Smooth muscle cell (in vitro differentiated cells): Measurements from ENCODE around the gene TXNRD2. TPM values are rescaled to one million over a fixed set of nuclear protein-coding genes. Genes with fewer than 3 reads are reported as not detected.
"Not testable (repeated sequence)": the region's sequence is repeated elsewhere in the genome, so short reads cannot be mapped to it uniquely, and the experiment has no call there.

Experiments
- DNase-seq: peaks from one replicate; lab custom pipeline; 2025; ENCODE audit not compliant: unreplicated experiment; lab: John Stamatoyannopoulos, UW
- H2AFZ ChIP-seq: fragments of 200-600 bp; sonication (generic); 2 replicates; pipeline ENCODE4 v1.6.0; 2016; ENCODE audit warnings: antibody characterized with exemption, low read depth, mild to moderate bottlenecking
- H3F3A ChIP-seq: fragments of 200-600 bp; sonication (generic); 2 replicates; pipeline ENCODE4 v1.6.0; 2017; ENCODE audit warnings: antibody characterized with exemption, low read depth
- H3K27ac ChIP-seq: fragments of 200-600 bp; sonication (generic); 2 replicates; pipeline ENCODE4 v1.5.1; 2016; ENCODE audit warnings: low read depth, mild to moderate bottlenecking
- H3K27me3 ChIP-seq: fragments of 200-600 bp; sonication (generic); 2 replicates; pipeline ENCODE4 v1.6.1; 2016; ENCODE audit warnings: low read depth, mild to moderate bottlenecking
- H3K36me3 ChIP-seq: fragments of 200-600 bp; sonication (generic); 2 replicates; pipeline ENCODE4 v1.5.1; 2016; ENCODE audit warnings: low read depth
- H3K4me1 ChIP-seq: fragments of 200-600 bp; sonication (generic); 2 replicates; pipeline ENCODE4 v1.5.1; 2016; ENCODE audit warnings: low read depth
- H3K4me2 ChIP-seq: fragments of 200-600 bp; sonication (generic); 2 replicates; pipeline ENCODE4 v1.6.0; 2016; ENCODE audit warnings: mild to moderate bottlenecking
- H3K4me3 ChIP-seq: fragments of 200-600 bp; sonication (generic); 2 replicates; pipeline ENCODE4 v1.5.1; 2016; ENCODE audit warnings: mild to moderate bottlenecking
- H3K79me2 ChIP-seq: fragments of 200-600 bp; sonication (generic); 2 replicates; pipeline ENCODE4 v1.6.0; 2016; ENCODE audit warnings: low read depth, mild to moderate bottlenecking
- H3K9ac ChIP-seq: fragments of 200-600 bp; sonication (generic); 2 replicates; pipeline ENCODE4 v1.6.0; 2016; ENCODE audit warnings: low read depth
- H3K9me3 ChIP-seq: fragments of 200-600 bp; sonication (generic); replicated peaks from 2 replicates; pipeline ENCODE4 v1.5.1; 2016; ENCODE audit warnings: low read depth
- H4K20me1 ChIP-seq: fragments of 200-600 bp; sonication (generic); 2 replicates; pipeline ENCODE4 v1.6.0; 2016; ENCODE audit warnings: low read depth
- WGBS: methylation state at CpG from one replicate; pipeline ENCODE4 v1.1.7; 2016; ENCODE audit warnings: low lambda C conversion rate; 5-methylcytosine and 5-hydroxymethylcytosine counted together
- polyA plus RNA-seq: library from polyadenylated mRNA; unstranded; fragments of >200 nt; fragmentation: Nextera tagmentation; extraction: Ambion mirVana; gene quantifications from 2 replicates; pipeline ENCODE4 v1.2.1, GENCODE V29; 2016
- total RNA-seq: library from RNA; depleted of rRNA; stranded (reverse); fragments of >200 nt; gene quantifications from 2 replicates; pipeline ENCODE4 v1.2.3, GENCODE V29; 2014
- TF ChIP-seq, protein P1 (sequence below): fragments of 200-600 bp; sonication (generic); IDR thresholded peaks from 2 replicates; pipeline ENCODE4 v1.5.1; 2017; ENCODE audit warnings: borderline replicate concordance, mild to moderate bottlenecking, antibody characterized with exemption; ENCODE audit not compliant: insufficient read depth, poor library complexity, severe bottlenecking

The TXNRD2 gene
- total and polyA plus RNA-seq, 2 experiments from 2014 or later, result 3.2 TPM; not detected in 1

DNA sequence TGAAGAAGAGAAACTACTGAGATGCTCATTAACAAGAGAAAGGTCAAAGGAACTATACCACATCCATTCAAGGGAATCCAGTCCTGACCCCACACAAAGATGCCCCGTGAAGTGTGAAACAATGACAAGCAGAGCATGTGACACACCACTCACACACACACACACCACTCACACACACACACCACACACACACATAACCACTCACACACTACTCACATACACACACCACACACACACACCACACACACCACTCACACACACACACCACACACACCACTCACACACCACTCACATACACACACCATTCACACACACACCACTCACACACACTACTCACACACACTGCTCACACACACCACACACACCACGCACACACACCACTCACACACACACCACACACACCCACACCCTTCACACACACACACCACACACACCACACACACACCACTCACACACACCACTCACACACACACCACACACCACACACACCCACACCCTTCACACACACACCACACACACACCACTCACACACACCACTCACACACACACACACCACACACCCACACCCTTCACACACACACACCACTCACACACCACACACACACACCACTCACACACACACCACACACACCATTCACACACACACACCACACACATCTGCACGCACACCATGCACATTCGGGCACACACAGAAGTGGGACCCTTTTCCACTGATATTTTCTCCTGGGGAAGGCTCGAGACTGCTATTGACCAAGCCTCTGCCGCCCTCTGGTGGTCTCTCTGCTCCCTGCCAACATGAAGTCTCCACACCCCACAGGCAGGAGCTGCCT is 32.1 kb downstream of the TXNRD2 start:
- WGBS, result 27% methylated on average over 5 of the region's 6 CpGs

GRCh38 chr22:19907902-19908301 is 33.7 kb downstream of the TXNRD2 start:
- not testable (repeated sequence) for H3K4me3 ChIP-seq, H3K9me3 ChIP-seq, H3F3A ChIP-seq, H3K79me2 ChIP-seq, H3K36me3 ChIP-seq, H3K4me2 ChIP-seq, H3K4me1 ChIP-seq, H3K27me3 ChIP-seq, H3K27ac ChIP-seq, H4K20me1 ChIP-seq, H3K9ac ChIP-seq, H2AFZ ChIP-seq, DNase-seq
- WGBS, result 96% methylated on average over 8 of the region's 16 CpGs

More for the DNA sequence above, 32.1 kb downstream of the TXNRD2 start:
- H3K79me2 ChIP-seq, result no peaks in the 10 kb centered on the region
- no peak overlapping the region for H3K27ac ChIP-seq
- no peaks in the 10 kb centered on the region for H3F3A ChIP-seq
- H3K36me3 ChIP-seq, result no peaks in the 10 kb centered on the region
- peak; percentile 49 for DNase-seq
- no peaks in the 10 kb centered on the region for H3K9me3 ChIP-seq
- no peak overlapping the region for H3K4me3 ChIP-seq
- no peak overlapping the region for H3K4me2 ChIP-seq
- TF ChIP-seq, protein P1, sequence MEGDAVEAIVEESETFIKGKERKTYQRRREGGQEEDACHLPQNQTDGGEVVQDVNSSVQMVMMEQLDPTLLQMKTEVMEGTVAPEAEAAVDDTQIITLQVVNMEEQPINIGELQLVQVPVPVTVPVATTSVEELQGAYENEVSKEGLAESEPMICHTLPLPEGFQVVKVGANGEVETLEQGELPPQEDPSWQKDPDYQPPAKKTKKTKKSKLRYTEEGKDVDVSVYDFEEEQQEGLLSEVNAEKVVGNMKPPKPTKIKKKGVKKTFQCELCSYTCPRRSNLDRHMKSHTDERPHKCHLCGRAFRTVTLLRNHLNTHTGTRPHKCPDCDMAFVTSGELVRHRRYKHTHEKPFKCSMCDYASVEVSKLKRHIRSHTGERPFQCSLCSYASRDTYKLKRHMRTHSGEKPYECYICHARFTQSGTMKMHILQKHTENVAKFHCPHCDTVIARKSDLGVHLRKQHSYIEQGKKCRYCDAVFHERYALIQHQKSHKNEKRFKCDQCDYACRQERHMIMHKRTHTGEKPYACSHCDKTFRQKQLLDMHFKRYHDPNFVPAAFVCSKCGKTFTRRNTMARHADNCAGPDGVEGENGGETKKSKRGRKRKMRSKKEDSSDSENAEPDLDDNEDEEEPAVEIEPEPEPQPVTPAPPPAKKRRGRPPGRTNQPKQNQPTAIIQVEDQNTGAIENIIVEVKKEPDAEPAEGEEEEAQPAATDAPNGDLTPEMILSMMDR, result peak; percentile 91
- no peaks in the 10 kb centered on the region for H3K27me3 ChIP-seq
- no peaks in the 10 kb centered on the region for H4K20me1 ChIP-seq
- H3K4me1 ChIP-seq, result no peaks in the 10 kb centered on the region
- H3K9ac ChIP-seq, result no peak overlapping the region
- H2AFZ ChIP-seq, result no peak overlapping the region

GRCh38 chr22:19906864-19907263 is 34.8 kb downstream of the TXNRD2 start:
- not testable (repeated sequence) for H3K4me2 ChIP-seq, H3K79me2 ChIP-seq, H2AFZ ChIP-seq, H4K20me1 ChIP-seq, H3K27ac ChIP-seq, H3F3A ChIP-seq, DNase-seq, H3K36me3 ChIP-seq, H3K9ac ChIP-seq, H3K27me3 ChIP-seq, H3K4me3 ChIP-seq, H3K9me3 ChIP-seq
- whole genome bisulfite sequencing, result 89% methylated on average over 25 of the region's 25 CpGs
- H3K4me1 ChIP-seq, result peaks cover 15% of the 10 kb centered on the region

- Histone ChIP-seq H3K36me3 (no peaks in the 10 kb centered on the region), H3K27me3 (no peaks in the 10 kb centered on the region), H3K9me3 (no peaks in the 10 kb centered on the region), H4K20me1 (no peaks in the 10 kb centered on the region), H3K4me2 (peak overlapping the region; percentile 55), H2AFZ (no peak overlapping the region), H3K79me2 (no peaks in the 10 kb centered on the region), H3K4me3 (no peak overlapping the region), H3K9ac (no peak overlapping the region), H3K27ac (no peak overlapping the region), H3F3A (no peaks in the 10 kb centered on the region), H3K4me1 (peaks cover 15% of the 10 kb centered on the region)
- DNase-seq, result no peak
- WGBS, result 44% methylated on average over 22 of the region's 22 CpGs
- TF ChIP-seq, protein P1, result no peak
Measured at GRCh38 chr22:19905347-19906276, 36.0 kb downstream of the TXNRD2 start.
